HG03097 (cell line): Measurements from ENCODE around the gene TRIM63.
A peak's percentile ranks its signal among the peaks of the same experiment; 100 is the strongest.

Source experiments
- ATAC-seq: cut with Tn5 transposase; IDR thresholded peaks from one replicate; pipeline ENCODE4 v1.9.1; 2021; ENCODE audit not compliant: unreplicated experiment, low FRiP score

The TRIM63 gene

DNA sequence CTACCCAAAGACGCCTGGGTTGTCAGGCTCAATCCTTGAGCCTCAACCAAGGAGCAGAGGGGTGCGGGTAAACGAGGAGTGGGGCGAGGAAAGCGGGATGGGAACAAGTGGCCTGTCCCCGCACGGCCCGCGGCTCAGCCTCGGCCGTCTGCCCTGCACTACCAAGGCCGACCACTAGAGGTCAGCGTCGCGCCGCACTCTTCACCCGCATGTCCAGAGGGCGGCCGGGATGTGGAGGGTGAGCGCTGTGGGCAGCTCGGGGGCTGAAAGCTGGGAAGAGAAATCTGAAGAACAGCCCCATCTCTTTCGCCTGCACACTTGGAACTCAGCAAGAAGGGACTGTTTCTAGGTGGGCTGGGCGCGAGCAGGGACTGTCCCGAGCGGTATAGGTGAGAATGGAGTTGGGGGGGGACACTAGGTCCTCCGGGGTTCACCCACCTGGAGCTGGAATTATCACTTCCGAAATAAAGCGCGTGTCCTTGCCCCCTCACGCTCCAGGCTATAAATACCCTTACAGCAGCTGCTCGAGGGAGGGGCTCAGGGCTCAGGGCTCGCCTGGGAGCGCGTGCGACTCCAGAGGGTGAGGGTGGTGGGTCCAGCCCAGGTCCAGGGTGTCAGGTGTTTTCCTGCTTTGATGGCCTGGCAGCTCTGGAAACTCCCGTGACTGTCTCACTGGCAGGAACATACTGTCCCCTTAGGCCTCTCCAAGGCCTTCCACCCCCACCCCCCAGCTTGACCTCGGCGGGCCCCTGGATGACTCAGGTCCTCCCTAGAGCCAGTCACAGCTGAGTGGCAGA, 31.3 kb downstream of the TRIM63 start:
- ATAC-seq, result peak; percentile 51

DNA sequence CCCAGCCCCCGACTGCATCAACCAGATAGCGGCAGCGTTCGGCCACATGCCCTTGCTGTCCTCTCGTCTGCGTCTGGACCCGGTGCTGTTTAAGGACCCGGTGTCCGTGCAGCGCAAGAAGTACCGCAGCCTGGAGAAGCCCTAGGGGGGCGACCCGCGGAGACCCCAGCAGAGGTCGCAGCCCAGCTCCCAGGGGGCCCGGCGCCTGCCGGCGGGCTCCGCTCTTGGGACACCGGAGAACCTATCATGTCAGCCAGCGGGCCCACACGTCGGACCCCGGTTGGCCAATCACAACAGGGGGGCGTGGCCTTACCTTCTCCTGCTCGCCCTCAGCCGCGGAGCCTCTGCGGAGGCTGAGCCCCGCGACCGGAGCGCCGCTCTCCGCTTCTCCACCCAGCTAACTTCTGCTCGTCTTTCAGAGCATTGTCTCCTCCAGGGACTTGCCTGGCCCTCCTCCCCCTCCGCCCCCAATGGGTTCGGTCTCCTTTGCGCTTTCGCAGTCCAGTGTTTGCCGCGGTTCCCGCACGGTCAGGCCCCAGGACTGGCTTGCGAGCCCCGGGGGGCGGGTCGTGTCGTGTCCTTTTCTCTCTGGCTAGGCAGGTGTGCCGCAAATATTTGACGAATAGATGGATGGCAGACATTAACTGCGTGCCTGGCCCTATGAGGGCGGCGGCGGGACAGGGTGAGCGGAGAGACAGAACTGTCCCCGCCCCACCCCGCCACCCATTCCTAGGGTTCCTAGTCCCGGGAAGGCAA, 32.0 kb downstream of the TRIM63 start:
- ATAC-seq, result peak; percentile 61

DNA sequence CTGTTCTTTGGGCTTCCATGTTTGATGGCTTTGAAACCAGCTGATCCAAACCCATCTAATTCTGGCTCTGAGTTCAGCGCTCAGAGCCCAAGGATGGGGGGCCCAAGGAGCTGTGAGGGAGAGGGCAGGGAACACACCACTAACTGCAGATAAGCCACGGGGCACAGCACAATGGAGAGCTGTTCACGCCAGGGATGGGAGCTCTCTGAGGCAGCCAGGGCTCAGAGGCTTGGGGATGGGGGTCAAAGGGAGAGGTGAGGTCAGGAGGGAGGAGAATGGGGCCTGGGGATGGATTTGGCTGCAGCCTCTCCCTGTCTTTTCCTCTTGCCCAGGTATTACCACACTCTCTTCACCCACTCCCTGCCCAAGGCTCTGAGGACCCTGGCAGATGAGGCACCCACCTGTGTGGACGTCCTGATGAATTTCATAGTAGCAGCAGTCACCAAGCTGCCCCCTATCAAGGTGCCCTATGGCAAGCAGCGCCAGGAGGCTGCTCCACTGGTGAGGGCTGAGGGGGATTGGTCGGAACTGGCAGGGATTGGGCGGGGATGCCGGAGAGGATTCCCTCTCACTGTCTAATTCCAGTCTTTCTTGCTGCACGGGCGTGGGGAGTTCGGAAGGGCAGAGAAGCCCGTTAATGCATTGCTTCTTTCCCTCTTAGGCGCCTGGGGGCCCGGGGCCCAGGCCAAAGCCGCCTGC, 32.8 kb downstream of the TRIM63 start:
- no peak for ATAC-seq

DNA sequence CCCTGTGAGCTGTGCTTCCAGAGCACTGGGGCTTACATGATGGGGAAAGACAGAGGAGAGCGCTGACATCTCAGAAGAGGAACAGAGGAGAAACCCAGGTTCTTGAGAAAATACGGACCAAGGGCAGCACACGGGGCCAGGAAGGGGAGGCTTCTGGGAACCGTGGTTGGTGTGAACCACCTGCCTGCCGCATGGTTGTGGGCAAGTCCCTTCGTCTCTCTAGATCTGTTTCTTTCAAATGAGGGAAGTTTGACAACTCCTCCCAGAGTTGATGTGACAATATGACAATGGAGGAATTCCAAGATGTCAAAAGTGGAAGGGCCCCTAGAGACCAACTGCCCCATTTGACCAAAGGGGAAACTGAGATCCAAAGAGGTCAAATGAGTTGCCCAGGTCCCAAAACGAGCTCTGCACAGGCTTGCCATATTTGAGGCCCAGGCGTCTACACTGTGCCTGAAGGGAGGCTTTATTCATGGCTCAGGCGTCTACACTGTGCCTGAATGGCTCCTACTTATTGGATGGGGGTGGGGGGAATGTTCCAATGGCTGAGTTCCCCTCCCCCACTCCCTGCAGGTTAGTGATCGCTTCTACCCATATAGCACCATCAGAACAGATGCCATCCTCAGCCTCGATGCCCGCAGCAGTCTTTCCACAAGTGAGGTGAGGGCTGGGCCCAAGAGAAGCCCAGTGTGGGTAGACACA, 34.6 kb downstream of the TRIM63 start:
- ATAC-seq, result no peak

DNA sequence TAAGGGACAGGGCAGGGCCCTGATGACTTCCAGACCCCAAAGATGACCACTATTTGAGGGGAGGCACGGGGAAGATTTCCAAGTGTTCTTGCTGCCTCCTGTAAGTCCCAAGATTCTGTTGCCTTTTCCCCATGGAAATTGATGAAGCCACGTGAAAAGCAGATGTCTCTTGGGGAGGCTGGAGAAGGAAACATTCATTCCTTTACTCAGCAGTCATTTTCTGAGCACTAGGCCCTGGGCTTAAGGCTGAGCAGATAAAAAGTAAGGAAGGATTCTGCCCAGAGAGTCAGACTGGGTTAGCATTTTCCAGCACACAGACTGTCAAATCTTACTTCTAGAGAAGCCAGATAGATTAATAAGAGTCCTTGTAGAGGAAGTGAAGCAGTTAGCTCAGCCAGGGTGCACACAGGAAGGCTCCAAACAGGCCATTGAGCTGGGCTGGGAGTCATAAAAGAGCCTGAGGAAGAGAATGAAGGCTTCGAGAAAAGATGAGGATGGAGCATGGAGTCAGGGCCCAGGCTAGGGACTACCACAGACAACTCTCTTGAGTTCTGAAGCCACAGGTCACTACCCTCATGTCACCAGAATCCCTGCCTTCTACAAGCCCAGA, 35.7 kb downstream of the TRIM63 start:
- ATAC-seq, result no peak

DNA sequence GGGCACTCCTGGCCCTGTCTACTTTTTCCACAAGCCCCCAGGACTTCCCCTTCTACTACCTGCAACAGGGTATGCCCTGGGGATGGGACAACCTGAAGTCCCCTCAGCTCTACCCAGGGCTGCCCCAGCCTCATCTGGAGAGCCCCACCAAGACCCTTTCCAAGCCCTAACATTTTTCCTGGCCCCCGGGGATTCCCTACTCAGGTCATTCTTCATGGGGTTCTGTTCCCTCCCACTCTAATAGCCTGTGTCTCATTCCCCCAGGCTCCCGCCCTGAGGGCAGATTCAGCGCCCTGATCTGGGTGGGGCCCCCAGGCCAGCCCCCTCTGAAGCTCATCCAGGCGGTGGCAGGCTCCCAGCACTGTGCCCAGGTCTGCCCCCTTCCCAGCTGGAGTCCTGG, 36.2 kb downstream of the TRIM63 start:
- ATAC-seq, result no peak

DNA sequence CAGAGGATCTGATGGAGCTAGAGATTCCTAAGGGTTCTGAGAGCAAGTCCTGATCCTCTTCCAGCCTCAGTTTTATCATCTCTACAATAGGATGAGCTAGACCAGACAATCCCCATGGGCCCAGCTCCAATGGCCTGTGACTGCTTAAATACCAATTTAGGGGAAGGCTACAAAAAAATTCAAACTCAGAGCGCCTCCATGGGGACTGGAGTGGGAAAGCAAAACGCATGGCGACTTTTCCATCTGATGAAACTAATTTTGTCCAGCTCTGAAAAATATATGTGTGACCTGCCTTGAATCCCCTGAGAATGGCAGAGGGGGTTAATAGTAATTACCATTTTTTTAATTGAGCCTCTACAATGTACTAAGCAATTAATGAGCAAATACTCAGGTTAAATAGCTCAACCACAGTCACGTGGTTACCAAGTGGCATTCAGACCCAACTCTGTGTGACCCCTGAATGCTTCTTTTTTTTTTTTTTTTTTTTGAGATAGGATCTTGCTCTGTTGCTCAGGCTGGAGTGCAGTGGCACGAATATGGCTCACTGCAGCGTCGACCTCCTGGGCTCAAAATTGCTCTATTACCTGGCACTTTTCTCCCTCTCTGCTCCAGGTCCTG, 37.5 kb downstream of the TRIM63 start:
- no peak for ATAC-seq

DNA sequence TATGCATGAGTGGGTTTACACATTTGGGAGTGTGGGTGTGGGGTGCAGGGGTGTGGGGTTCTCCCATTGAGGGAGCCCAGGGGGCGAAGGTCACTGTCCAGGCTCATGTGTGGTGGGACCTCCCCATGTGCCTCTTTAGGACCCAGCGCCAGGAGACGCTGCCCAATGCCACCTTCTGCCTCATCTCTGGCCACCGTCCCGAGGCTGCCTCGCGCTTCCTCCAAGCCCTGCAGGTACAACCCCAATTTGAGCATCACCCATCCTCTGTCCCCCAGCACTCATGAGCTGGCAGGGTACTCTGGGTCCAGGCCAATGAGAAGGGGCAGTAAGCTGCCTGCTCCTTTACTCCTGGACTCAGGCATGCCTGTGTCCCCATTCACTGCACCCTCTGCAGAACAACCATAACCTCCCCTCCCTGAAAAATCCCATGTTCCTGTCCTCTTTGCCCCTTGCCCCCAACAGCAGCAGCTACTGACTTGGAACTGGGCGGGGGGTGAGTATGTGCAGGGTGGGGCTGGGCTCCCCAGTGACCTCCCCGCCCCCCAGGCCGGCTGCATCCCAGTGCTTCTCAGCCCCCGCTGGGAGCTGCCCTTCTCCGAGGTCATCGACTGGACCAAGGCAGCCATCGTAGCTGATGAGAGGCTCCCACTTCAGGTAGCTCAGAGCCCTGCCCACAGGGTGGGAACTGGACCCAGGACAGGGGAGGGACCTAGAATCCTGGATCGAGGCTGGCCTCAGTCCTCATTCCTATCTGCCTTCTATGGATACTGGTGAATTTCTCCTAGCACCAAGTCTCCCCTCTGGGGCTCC, 38.2 kb downstream of the TRIM63 start:
- no peak for ATAC-seq

DNA sequence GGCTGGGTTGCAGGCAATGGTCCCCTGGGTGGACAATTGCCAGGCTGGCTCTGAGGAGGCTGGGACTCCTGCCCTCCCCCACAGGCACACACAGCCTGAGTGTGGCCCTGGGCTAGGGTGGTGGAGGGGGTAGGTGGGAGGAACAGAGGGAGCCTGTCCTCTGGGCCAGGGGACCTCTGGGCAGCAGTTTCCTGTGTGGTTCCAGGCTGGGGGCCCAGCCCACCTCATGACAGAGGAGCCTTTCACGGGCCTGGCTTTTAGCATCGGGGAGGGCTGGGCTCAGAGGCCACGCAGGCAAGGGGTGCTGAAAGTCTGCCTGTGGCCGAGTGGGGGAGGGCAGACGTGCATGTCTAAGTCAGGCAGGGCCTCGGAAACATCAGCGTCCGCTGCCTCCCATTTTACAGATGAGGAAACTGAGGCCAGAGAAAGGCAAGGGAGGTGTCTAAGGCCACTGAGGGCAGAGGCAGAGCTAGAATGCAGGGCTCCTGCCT, 38.9 kb downstream of the TRIM63 start:
- no peak for ATAC-seq

DNA sequence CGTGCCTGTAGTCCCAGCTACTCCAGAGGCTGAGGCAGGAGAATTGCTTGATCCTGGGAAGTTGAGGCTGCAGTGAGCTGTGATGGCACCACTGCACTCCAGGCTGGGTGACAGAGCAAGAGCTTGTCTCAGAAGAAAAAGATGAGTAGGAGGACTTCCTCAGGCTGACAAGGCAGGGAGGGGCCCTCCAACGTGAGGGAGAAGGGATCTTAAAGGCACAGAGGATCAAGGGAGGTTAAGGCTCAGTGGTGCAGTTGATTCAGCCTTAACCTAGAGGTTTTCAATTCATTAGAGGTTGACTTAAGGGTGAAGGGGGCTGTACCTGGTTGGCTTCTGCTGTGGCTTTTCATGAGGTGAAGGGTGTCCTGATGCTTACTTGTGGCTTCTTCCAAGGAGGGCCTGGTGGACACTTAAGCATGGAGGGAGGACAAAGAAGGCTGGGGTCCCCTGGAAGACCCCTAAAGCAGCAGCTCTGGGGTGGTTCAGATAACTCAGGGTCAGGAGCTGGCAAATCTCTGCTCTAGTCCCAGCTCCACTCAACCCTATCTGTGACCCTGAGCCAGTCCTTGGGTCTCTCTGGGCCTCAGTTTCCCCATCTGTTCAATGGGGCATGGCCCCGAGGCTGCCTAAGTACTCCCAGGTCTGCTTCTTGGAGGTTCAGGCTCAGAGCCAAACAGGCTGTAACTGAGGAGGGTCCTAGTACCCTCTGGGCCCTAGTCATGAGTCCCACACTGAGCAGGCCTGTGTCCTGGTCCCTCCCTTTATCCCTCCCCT, 39.5 kb downstream of the TRIM63 start:
- ATAC-seq, result no peak

DNA sequence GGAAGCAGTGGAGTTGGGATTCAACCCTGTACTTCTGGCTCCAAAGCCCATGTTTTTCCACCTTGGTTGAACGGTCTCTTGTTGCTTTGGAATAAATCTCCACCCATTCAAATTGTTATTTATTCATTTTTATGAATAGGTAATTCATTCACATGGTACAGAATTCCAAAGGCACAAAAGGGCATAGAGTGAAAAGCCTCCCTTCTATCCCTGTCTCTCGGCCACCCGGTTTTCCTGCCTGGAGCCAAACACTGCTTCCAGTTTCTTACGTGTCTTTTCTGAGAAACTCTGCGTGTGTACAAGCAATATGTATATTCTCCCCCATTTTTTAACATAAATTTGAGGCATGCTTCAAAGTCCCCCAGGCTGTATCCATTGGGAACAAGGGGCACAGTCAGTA, 41.9 kb downstream of the TRIM63 start:
- no peak for ATAC-seq

DNA sequence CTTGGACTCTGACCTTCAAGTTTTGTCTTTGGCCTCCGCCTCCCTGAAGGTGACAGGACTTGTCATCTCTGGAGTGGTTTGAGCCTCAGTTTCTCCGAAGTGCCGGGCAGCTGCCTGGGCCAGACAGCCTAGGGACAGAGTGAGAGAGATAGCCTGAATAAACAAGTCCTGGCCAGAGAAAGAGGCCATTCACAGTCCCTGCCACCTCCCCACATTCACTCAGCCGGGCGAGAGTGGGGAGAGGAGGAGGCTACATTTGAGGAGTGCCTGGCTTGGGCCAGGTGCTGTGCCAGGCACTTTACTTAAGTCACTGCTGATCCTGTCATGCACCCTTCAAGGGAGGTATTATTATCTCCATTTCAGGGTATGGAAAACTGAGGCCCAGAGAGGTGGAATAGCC, 42.4 kb downstream of the TRIM63 start:
- no peak for ATAC-seq

DNA sequence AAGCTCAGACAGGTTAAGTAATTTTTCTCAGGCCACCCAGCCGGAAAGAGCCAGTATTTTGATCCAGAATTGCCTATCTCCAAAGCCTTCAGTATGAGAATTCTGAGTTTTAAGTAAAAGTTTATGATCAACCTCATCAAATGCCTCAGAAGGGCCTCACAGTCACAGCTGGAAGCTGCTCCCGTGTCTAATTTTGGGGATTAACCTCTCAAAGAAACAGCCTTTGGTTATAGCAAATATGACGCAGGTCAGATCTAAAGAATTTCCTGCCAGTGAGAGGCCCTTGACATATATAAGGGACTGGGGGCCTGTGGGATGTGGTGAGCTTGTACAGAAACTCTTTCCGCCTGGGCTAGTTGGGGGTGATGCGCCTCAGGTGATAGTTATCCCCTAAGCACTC, 43.6 kb downstream of the TRIM63 start:
- ATAC-seq, result no peak

DNA sequence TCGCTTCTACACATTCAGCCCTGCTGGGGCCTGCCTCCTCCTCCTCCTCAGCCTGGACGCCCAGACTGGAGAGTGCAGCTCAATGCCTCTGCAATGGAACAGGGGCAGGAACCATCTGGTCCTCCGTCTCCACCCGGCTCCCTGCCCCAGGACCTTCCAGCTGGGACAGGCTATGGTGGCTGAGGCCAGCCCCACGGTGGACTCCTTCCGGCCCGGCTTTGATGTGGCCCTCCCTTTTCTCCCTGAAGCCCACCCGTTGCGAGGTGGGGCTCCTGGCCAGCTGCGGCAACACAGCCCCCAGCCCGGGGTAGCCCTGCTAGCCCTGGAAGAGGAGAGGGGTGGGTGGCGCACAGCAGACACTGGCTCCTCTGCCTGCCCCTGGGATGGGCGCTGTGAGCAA, 44.4 kb downstream of the TRIM63 start:
- no peak for ATAC-seq

DNA sequence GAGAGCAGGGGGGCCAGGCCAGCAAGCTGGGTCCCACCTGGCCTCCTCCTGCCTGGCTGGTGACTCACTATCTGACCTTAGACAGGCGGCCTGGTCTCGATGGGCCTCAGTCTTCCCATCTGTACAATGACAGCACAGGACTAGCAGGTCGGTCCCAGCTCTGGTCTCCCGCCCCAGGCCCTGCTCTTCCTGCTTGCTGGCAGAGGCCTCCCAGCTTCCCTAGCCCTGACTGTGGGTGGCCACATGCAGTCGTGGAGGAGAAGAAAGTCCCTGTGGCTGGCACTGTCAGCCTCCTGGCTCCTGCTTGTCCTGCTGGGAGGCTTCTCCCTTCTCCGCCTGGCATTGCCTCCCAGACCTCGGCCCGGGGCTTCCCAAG, 45.0 kb downstream of the TRIM63 start:
- ATAC-seq, result no peak

DNA sequence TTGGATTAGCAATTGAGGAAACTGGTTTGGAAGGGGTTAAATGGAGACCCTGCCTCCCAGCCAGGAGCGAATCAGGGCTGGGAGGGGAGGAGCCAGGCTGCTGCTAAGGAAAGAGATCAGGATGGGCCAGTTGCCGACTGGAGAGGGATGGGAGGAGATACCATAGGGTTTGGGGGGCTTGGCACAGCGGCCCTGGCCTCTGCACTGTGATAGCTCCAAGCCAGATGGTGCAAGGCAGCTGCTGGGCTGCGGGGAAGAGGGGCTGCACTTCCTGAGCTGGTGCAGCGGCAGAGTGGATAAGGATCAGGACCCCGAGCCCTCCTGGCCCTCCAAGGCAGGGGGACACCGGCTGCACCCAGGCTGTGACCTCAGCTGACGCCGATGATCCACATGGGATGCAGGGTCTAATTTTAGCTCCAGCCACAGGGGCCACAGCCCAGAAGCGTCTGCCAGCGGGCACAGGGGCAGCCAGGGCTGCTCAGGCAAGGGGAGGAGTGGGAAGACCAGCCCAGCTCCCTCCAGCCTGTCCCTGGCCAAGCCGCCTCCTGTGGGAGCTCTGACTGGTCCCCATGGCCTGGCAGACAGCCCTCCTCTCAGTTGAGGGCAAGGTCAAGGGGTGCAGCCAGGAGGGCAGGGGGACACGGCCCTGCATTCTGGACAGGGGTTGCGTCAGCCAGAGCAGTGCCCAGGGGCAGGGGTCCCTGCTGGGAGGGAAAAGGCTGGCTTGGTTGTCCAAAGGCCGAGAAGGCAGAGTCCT, 45.6 kb downstream of the TRIM63 start, which contains the start of gene EXTL1:
EXTL1 (plus strand) TSS at position 129 of the 757 bp plus-strand sequence. CDS start 872 bp downstream, outside the sequence.
- ATAC-seq, result no peak

DNA sequence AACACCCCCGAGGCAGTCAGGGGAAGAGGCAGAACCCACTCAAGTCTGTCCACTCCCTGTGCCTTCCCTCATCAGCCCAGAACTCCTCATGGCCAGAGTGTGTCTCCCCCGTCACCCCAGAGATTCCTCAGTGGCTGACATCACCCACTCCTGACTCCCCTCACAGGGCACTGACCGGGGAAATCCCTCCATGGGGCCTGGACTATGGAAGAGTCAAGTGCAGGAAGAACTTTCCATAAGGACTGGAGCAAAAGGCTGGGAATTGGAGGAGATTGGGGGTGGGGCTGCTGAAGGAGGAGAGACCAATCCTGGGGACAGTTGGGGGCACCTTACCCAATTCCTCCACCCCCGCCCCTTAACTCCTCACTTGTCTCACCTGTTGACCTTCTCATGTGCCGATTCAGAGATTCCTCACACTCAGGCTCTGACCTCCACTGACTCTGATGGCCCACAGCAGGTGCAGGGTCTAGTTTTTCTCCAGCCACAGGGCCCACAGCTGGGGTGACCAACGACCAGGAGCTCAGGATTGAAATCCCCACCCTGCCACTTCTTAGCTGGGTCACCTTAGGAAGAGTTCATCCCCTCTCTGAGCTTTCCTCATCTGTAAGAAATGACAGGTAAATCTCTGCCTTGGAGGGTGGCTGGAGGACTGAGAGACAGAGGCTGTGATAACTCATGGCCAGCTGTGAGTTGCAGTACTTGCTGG, 46.3 kb downstream of the TRIM63 start:
- no peak for ATAC-seq
